GM21423 (cell line): ENCODE data around the gene FZD4.
"Not testable (repeated sequence)": the region's sequence is repeated elsewhere in the genome, so short reads cannot be mapped to it uniquely, and the experiment has no call there.

ENCODE experiments used
- ATAC-seq: cut with Tn5 transposase; IDR thresholded peaks from one replicate; pipeline ENCODE4 v1.9.1; 2021; ENCODE audit warnings: mild to moderate bottlenecking, moderate library complexity; ENCODE audit not compliant: unreplicated experiment

FZD4 gene

GRCh38 chr11:86955361-86956120 is at the start of gene FZD4:
Gene FZD4 (minus strand): TSS chr11:86955395. CDS start chr11:86955085, 310 bp downstream.
- ATAC-seq: peak; percentile 95

GRCh38 chr11:87004281-87004680 is 49.1 kb upstream of the FZD4 start:
- ATAC-seq: not testable (repeated sequence)

- ATAC-seq: no peak
These were observed 47.7 kb upstream of the FZD4 start for GRCh38 chr11:87002918-87003317.

- no peak for ATAC-seq
These were observed 44.9 kb upstream of the FZD4 start for GRCh38 chr11:86999859-87000753.

- no peak for ATAC-seq
These were observed 44.2 kb upstream of the FZD4 start for GRCh38 chr11:86999388-86999787.

GRCh38 chr11:86996953-86997570 is 41.9 kb upstream of the FZD4 start:
- no peak for ATAC-seq

GRCh38 chr11:86993031-86993430 is 37.8 kb upstream of the FZD4 start:
- ATAC-seq: no peak

- ATAC-seq: not testable (repeated sequence)
These were observed 37.1 kb upstream of the FZD4 start for GRCh38 chr11:86992340-86992739.

- ATAC-seq: no peak
These were observed 36.1 kb upstream of the FZD4 start for GRCh38 chr11:86991341-86991740.

- ATAC-seq: no peak
These were observed 35.3 kb upstream of the FZD4 start for GRCh38 chr11:86990515-86990914.

GRCh38 chr11:86990031-86990430 is 34.8 kb upstream of the FZD4 start:
- ATAC-seq: no peak

GRCh38 chr11:86988351-86988881 is 33.2 kb upstream of the FZD4 start:
- ATAC-seq: no peak

GRCh38 chr11:86987679-86988078 is 32.5 kb upstream of the FZD4 start:
- ATAC-seq: no peak

GRCh38 chr11:86984701-86985100 is 29.5 kb upstream of the FZD4 start:
- no peak for ATAC-seq

- ATAC-seq: no peak
These were observed 27.9 kb upstream of the FZD4 start for GRCh38 chr11:86983021-86983488.

GRCh38 chr11:86981777-86982540 is 26.8 kb upstream of the FZD4 start:
- no peak for ATAC-seq

GRCh38 chr11:86980086-86980796 is 25.0 kb upstream of the FZD4 start:
- no peak for ATAC-seq

- peak; percentile 53 for ATAC-seq
These were observed 23.8 kb upstream of the FZD4 start for GRCh38 chr11:86978756-86979608.

GRCh38 chr11:86978247-86978646 is 23.1 kb upstream of the FZD4 start:
- ATAC-seq: no peak
